NCI-H1048 (cell line): ENCODE data around the gene C1QTNF1.

Experiments used
- DNase-seq: peaks from one replicate; lab custom pipeline; 2025; lab: John Stamatoyannopoulos, UW

C1QTNF1 gene

DNA sequence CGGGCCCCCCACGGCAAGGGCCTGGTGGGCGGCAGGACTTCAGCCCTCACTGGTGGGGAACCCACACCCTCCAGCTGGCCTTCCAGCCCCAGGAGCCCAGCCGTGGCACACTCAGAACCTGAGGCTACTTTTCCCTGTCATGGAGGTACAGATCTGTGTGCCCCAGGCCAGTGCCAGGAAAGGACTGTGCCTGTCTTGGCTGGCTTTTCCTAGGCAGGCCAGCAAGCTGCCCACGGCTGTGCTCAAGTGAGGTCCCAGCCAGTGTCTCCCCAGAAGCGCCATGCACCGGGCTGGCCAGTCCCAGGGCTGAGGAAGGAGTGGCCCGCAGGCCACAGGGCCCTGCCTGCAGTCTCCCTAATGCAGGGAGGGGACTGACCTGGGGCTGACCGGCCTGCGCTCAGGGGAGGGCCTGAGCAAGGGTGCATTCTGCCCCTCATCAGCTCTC is 67.3 kb downstream of the C1QTNF1 start:
- DNase-seq: no peak

DNA sequence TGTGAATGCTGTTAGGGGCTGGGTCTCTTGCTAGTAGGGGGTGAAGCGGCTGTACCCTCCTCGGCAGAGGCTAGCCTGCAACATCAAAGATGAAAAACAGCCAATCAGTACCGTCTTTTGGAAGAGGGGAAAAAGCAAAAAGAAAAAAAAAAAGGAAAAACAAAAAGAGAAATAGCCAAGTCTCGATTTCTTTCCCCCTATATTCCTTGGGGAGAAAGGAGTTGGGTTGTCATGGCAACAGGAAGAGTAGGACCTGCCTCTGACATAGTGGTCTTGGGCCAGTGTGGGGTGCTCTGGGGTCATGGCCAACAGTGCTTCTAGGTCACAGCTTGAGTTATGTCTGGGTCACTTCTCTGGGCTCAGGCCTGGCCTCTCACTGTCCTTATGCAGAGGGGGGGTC is 68.6 kb downstream of the C1QTNF1 start:
- no peak for DNase-seq

DNA sequence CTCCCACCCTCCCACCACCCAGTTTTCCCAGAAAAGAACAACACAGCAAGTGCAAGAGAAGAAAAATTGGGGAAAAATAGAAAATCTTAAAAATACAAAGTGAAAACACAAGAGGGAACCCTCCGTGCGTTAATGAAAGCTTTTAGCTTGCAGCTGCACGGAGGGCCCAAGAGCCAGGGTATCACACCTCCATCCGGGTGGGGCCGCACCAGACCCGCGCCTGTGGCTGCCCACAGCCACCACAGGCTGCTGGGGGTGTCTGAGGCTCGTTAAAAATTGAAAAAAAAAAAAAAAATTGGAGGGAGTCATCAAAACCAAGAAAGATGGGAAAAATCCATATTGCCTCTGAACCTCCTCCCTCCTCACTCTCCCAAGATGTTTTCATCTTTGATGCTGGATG is 69.3 kb downstream of the C1QTNF1 start:
- DNase-seq: no peak

DNA sequence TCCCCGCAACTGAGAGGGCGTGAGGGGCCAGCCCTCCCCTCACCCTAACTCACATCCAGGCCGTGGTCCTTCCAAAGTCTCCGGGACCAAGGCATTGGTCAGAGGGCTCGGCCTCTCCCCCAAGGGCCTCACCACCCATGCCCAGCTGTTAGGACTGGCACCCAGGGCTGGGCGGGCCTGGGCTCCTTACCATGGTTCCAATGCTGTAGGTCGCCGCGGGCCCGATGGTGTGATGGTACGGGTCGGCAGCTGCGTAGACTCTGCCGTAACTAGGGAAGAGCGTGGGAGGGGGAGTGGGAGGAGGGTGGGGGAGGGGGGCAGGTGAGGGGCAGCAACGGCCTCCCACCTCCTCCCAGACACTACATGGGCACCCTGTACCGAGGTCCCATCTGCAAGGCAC is 70.3 kb downstream of the C1QTNF1 start:
- no peak for DNase-seq

DNA sequence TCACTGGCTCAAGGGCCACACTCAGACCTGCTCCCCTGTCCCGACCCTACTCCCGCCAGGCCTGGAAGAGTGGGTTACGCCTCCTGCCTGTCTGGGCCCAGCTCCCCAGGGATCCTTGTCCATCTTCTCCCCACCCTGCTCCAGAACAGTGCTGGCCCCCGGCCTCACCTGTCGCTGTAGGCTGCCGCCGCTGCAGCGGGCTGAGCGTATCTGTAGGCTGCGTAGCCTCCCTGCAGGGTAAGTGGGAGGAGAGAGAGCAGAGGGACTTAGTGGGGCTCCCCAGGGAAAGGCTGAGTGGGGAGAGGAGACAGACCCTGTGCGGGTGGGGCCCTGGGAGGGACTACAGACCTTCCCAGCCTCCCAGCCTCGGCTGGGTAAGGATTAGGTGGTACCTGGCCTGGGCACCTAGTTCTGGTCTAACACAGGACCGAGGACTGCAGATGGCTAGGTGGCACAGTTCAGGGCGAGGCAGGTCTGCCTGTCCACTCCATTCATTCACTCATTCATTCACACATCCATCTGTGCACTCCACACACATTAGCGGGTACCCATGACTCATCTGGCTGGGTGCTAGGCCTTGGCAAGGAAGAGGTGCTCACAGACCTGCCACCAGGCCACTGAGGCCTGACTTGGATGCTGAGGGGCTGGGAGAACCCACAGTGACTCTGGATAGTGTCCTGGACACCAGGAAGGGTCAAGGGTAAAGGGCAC is 71.5 kb downstream of the C1QTNF1 start:
- DNase-seq: no peak

DNA sequence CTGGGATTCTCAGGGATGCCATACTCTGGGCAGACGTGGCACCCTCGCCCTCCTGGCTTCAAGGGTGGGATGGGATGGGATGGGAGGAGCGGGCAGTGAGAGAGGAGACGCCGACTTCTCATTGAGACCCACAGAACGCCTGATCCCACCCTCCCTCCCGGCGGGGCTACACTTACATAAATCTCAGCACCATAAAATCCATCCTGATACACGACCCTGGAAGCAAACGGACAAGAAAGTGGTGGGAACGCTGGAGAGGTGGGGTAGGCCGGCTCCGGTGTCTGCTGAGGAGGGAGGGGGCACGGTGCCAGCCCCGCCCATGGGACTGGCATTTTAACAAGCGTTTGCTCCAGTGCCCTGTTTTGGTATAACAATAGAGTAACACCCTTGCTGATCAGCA is 72.5 kb downstream of the C1QTNF1 start:
- DNase-seq: no peak

DNA sequence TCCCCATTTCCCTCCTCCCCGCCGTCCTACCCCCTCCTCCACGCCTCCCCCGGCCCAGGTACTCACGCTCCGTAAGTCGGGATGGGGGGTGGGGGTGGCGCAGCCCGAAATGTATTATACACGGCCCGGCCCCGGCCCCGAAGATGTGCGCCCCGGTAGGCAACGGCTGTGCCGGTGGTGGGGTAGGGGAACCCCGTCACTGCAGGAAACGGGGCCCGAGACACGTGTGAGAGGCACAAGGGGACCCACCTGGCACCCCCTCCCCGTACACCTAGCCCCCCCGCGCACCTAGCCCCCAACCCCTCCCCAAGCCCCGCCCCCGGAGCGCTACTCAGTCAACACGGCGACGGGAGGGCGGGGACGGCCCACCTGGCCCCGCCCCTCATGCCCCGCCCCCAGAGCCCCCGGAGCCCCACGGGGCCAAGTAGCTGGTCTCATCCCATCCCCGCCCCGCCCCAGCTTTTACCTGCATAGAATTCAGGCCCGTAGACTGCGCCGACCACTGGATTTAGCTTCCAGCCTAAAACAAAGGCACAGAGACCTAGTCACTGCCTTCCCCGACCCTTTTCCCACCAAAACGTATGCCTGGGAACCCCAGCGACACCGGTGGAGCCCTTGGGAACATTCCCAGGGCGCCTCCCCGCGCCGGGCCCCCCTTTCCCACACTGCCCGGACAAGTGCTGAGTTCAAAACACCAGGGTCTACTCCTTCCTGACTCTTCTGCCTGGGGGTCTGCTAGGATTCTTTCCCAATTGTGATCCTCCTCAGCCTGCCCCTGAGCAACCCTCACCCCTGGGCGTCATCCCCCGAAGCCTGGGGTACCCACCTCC is 73.5 kb downstream of the C1QTNF1 start:
- DNase-seq: no peak

DNA sequence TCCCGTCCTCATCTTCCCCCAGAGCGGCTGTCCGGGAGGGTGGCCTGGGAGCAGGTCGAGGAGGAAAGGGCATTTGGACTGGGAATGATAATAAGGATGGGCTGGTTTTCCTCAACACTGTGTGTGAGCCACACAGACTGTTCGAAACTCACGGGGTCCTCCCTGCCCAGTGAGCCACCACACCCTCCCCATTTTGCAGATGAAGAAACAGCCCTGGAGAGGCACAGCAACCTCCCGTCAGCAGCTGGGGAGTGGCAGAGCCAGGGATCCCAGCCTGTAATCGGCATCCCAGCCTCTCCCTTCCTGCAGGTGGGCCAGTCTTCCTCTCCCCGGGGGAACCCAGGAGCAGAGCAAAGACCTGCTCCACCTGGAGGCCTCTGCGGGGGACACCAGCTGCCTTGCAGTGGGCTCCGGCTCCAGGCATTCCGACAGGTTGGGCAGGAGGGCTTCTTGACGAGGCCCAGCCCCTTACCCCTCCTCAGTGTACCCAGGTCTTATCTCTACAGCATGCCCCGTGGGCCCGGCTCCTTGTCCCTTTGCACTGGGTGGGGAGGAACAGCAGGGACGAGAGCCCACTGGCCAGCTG is 74.4 kb downstream of the C1QTNF1 start:
- no peak for DNase-seq
